MCF 10A (cell line): ENCODE measurements around the gene CARS1. TPM values are rescaled to one million over a fixed set of nuclear protein-coding genes. Genes with fewer than 3 reads are reported as not detected.

ENCODE experiments used
- BruUV-seq: library from RNA; stranded (reverse); fragments of 400-500 nt; replicated peaks from 2 replicates; lab custom pipeline; 2021; lab: Mats Ljungman, UMichigan
- CTCF ChIA-PET: fragments of 300-600 bp; sonication (Branson Sonifier 250); formaldehyde crosslinking; extraction: SDS; loops from one replicate; lab custom pipeline; 2021; ENCODE audit warnings: antibody characterized with exemption, inconsistent platforms; lab: Yijun Ruan, JAX
- POLR2A ChIA-PET: fragments of 300-600, 350-650 bp; sonication (Branson Sonifier 250); formaldehyde crosslinking; extraction: SDS; loops from one replicate; lab custom pipeline; 2020; ENCODE audit warnings: antibody characterized with exemption, inconsistent platforms; lab: Yijun Ruan, JAX
- DNase-seq: peaks from one replicate; pipeline ENCODE4 v3.0.0-alpha.2; 2018; ENCODE audit not compliant: unreplicated experiment
- H3K27ac Mint-ChIP-seq: one replicate; pipeline ENCODE4 v1.8.0; 2022; ENCODE audit warnings: mild to moderate bottlenecking, low read depth, mixed read lengths; ENCODE audit not compliant: unreplicated experiment
- H3K27me3 Mint-ChIP-seq: one replicate; pipeline ENCODE4 v1.8.0; 2022; ENCODE audit warnings: mixed read lengths; ENCODE audit not compliant: insufficient read depth, unreplicated experiment
- H3K36me3 Mint-ChIP-seq: one replicate; pipeline ENCODE4 v1.8.0; 2022; ENCODE audit warnings: mild to moderate bottlenecking, moderate library complexity, mixed read lengths; ENCODE audit not compliant: insufficient read depth, unreplicated experiment
- H3K4me1 Mint-ChIP-seq: one replicate; pipeline ENCODE4 v1.8.0; 2022; ENCODE audit warnings: mixed read lengths; ENCODE audit not compliant: insufficient read depth, unreplicated experiment
- H3K4me3 Mint-ChIP-seq: one replicate; pipeline ENCODE4 v1.8.0; 2022; ENCODE audit warnings: mild to moderate bottlenecking, moderate library complexity, mixed read lengths; ENCODE audit not compliant: unreplicated experiment
- H3K9me3 Mint-ChIP-seq: one replicate; pipeline ENCODE4 v1.8.0; 2022; ENCODE audit warnings: mixed read lengths; ENCODE audit not compliant: unreplicated experiment
- intact Hi-C: fragments of 100-400 bp; cut with micrococcal nuclease; formaldehyde crosslinking; loops from 2 replicates; pipeline ENCODE4 v1.14.1; 2022
- total RNA-seq: library from RNA; stranded (reverse); gene quantifications from 2 replicates; pipeline ENCODE4 v1.2.3, GENCODE V29; 2022
- TF ChIP-seq, protein P1 (sequence below): fragments of 200-600 bp; IDR thresholded peaks from one replicate; pipeline ENCODE4 v1.8.0; 2022; ENCODE audit warnings: antibody characterized with exemption, mild to moderate bottlenecking; ENCODE audit not compliant: unreplicated experiment

The CARS1 gene
- total RNA-seq, 1 experiment from 2014 or later: 150 TPM

DNA sequence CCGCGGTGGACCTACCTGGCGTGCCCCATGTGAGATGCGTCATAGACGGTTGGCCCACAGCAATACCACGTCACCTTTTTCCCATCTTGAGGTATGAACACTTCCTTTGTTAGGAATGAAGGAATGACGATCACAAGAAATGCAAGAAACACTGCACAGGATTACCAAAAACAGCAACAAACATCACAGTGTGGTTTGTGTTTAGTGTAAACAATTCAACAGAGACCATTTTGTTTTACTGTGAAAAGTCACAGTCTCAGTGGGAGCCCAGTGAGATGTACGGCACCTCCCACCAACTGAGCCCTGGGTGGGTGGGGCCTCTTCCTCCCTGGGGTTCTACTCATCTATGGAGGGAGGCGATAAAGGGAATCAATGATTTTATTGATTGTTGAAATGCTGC is 16.3 kb downstream of the CARS1 start:
- TF ChIP-seq, protein P1, sequence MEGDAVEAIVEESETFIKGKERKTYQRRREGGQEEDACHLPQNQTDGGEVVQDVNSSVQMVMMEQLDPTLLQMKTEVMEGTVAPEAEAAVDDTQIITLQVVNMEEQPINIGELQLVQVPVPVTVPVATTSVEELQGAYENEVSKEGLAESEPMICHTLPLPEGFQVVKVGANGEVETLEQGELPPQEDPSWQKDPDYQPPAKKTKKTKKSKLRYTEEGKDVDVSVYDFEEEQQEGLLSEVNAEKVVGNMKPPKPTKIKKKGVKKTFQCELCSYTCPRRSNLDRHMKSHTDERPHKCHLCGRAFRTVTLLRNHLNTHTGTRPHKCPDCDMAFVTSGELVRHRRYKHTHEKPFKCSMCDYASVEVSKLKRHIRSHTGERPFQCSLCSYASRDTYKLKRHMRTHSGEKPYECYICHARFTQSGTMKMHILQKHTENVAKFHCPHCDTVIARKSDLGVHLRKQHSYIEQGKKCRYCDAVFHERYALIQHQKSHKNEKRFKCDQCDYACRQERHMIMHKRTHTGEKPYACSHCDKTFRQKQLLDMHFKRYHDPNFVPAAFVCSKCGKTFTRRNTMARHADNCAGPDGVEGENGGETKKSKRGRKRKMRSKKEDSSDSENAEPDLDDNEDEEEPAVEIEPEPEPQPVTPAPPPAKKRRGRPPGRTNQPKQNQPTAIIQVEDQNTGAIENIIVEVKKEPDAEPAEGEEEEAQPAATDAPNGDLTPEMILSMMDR: no peak
- peaks cover 19% of the 10 kb centered on the region for H3K4me1 Mint-ChIP-seq
- H3K9me3 Mint-ChIP-seq: no peaks in the 10 kb centered on the region
- ChIA-PET POLR2A (interaction anchor here (1.3 to 1.9 kb wide), 2 partner anchors 9 to 50 kb away, joined by 4 to 8 read pairs; no protein-coding TSS in a partner anchor), CTCF (interaction anchor here (0.9 to 8.2 kb wide), 2 partner anchors 18 to 49 kb away, joined by 5 to 160 read pairs; no protein-coding TSS in a partner anchor)
- intact Hi-C loops: no loop called here
- peaks cover 85% of the 10 kb centered on the region for H3K36me3 Mint-ChIP-seq
- no peak overlapping the region for H3K4me3 Mint-ChIP-seq
- DNase-seq: no peak
- no peak overlapping the region for H3K27ac Mint-ChIP-seq
- H3K27me3 Mint-ChIP-seq: no peaks in the 10 kb centered on the region
- no TSS peak for BruUV-seq

GRCh38 chr11:3037945-3038271 is 19.3 kb downstream of the CARS1 start:
- Mint-ChIP-seq H3K27me3 (no peaks in the 10 kb centered on the region), H3K9me3 (no peaks in the 10 kb centered on the region), H3K36me3 (peaks cover 97% of the 10 kb centered on the region), H3K27ac (no peak overlapping the region), H3K4me3 (no peak overlapping the region), H3K4me1 (peaks cover 19% of the 10 kb centered on the region)
- intact Hi-C loops: loop anchor here (1.0 to 5.0 kb wide), 2 partner anchors 53 to 179 kb away; partner anchors contain the start of gene MRGPRG
- no TSS peak for BruUV-seq
- TF ChIP-seq, protein P1: no peak
- POLR2A ChIA-PET: interaction anchor here (0.5 to 3.0 kb wide), 9 partner anchors 12 to 178 kb away, joined by 3 to 14 read pairs (median 4); no protein-coding TSS in a partner anchor
- no peak for DNase-seq
- CTCF ChIA-PET: interaction anchor here (0.6 to 8.2 kb wide), 48 partner anchors 9 to 504 kb away, joined by 3 to 160 read pairs (median 4); partner anchors contain the start of gene CARS1

DNA sequence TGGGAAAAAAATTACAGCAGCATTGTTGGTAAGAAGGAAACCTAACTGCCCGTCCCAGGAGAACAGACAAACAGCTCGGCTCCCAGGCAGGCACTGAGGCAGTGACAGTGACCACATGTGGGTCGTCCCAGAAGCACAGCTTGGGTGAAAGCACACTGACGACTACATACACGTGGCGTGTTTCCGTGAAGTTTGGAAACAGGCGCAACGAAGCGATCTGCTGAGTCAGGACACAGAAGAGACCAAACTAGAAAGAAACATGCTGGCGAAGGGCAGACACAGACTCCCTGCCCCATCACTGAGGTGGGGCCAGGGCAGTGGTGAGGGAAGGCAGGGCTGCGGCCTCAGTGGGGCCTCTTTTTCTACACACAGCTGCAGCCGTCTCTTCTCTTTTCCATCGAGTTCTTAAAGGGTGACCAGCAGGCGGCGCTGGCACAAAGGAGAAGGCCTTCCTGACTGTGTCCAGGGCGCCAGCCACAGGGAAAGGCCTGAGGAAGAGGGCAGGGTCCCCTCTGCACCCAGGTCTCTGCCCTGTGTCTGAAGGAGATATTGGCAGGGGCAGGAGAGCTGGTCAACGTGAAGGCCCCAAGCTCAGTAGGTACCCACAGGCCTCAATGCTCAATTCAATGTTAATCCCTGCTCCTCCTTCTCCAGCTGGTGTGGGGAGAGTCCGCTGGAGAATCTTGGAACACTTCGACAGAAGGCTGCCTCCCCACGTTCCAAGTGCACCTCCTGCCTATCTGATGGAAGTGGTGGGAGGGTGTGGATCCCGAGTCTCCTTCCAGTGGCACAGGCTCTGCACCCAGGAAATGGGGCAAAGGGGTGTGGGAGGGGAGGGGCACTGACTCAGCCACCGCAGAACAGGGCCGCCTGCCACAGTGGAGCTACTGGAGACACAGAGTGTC is 19.9 kb downstream of the CARS1 start:
- peaks cover 98% of the 10 kb centered on the region for H3K36me3 Mint-ChIP-seq
- DNase-seq: peak; percentile 84
- H3K27me3 Mint-ChIP-seq: no peaks in the 10 kb centered on the region
- ChIA-PET CTCF (interaction anchor here (0.6 to 8.2 kb wide), 50 partner anchors 9 to 645 kb away, joined by 3 to 160 read pairs (median 4); partner anchors contain the start of gene CARS1), POLR2A (interaction anchor here (0.5 to 3.0 kb wide), 11 partner anchors 12 to 343 kb away, joined by 3 to 14 read pairs (median 3); no protein-coding TSS in a partner anchor)
- no peaks in the 10 kb centered on the region for H3K9me3 Mint-ChIP-seq
- H3K27ac Mint-ChIP-seq: no peak overlapping the region
- TF ChIP-seq, protein P1: peak; percentile 88
- no TSS peak for BruUV-seq
- peaks cover 19% of the 10 kb centered on the region for H3K4me1 Mint-ChIP-seq
- intact Hi-C loops: loop anchor here (1.0 to 5.0 kb wide), 2 partner anchors 54 to 180 kb away; partner anchors contain the start of gene MRGPRG
- H3K4me3 Mint-ChIP-seq: no peak overlapping the region

DNA sequence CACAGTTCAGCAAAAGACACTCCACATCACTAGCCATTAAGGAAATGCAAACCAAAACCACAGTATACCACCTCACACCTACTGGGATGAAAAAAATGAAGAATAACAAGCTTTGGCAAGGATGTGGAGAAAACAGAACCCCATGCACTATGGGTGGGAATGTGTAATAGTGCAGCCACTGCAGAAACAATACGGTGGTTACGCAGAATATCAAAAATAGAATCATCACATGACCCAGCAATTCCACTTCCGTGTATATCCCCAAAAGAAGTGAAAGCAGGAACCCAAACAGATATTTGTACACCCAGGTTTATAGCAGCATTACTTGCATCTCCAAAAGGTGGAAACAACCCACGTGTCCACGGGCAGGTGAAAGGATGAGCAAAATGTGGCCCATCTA is 20.8 kb downstream of the CARS1 start:
- Mint-ChIP-seq H3K9me3 (no peaks in the 10 kb centered on the region), H3K27ac (peak overlapping the region; percentile 7), H3K4me3 (no peak overlapping the region), H3K27me3 (no peaks in the 10 kb centered on the region), H3K4me1 (peaks cover 15% of the 10 kb centered on the region), H3K36me3 (peaks cover 97% of the 10 kb centered on the region)
- no TSS peak for BruUV-seq
- POLR2A ChIA-PET: interaction anchor here (2.1 to 3.0 kb wide), 2 partner anchors 49 to 55 kb away, joined by 10 to 14 read pairs; no protein-coding TSS in a partner anchor
- CTCF ChIA-PET: interaction anchor here (0.7 to 8.2 kb wide), 12 partner anchors 8 to 180 kb away, joined by 4 to 160 read pairs (median 12); partner anchors contain the start of gene CARS1
- intact Hi-C loops: loop anchor here (5.0 kb wide), 1 partner anchor 181 kb away; the partner anchor contains the start of gene MRGPRG
- no peak for DNase-seq
- TF ChIP-seq, protein P1: no peak
